Endothelial cell of umbilical vein (primary cell): ENCODE measurements around the gene PRKCQ.

Experiments
- CTCF ChIP-seq, 2 donors: IDR thresholded peaks; 1 replicate in 1 of 2; 2 replicates in 1 of 2; pipeline ENCODE4 v1.5.1; 2011; ENCODE audit warnings: low read length in 2 of 2, mild to moderate bottlenecking in 2 of 2, moderate library complexity in 2 of 2, control low read depth in 1 of 2, inconsistent platforms in 1 of 2, low read depth in 1 of 2; ENCODE audit not compliant: insufficient read depth in 1 of 2; ENCODE audit errors: extremely low read depth in 1 of 2
- EZH2 ChIP-seq: IDR thresholded peaks from 2 replicates; pipeline ENCODE4 v1.6.1; 2012; ENCODE audit warnings: borderline replicate concordance, low read depth, mild to moderate bottlenecking, moderate library complexity, low read length, inconsistent platforms; ENCODE audit not compliant: severe bottlenecking
- FOS ChIP-seq: IDR thresholded peaks from 2 replicates; pipeline ENCODE4 v1.6.1; 2011; ENCODE audit warnings: mild to moderate bottlenecking, low read length, moderate library complexity, borderline replicate concordance; ENCODE audit not compliant: insufficient read depth
- GATA2 ChIP-seq: IDR thresholded peaks from 2 replicates; pipeline ENCODE4 v1.7.0; 2011; ENCODE audit warnings: low read depth, mild to moderate bottlenecking, moderate library complexity, mixed read lengths, low read length; ENCODE audit not compliant: insufficient read length, insufficient read depth
- JUN ChIP-seq: IDR thresholded peaks from 2 replicates; pipeline ENCODE4 v1.6.1; 2011; ENCODE audit warnings: borderline replicate concordance, low read depth; ENCODE audit not compliant: insufficient read length, insufficient read depth
- MAX ChIP-seq: IDR thresholded peaks from 2 replicates; pipeline ENCODE4 v1.6.1; 2011; ENCODE audit not compliant: insufficient read depth, insufficient read length
- MYC ChIP-seq: IDR thresholded peaks from one replicate; pipeline ENCODE4 v1.6.1; 2011; ENCODE audit warnings: mild to moderate bottlenecking, low read depth, low read length
- POLR2A ChIP-seq: IDR thresholded peaks from 2 replicates; pipeline ENCODE4 v1.6.1; 2012; ENCODE audit warnings: low read depth, mild to moderate bottlenecking, control low read depth, low read length
- POLR2AphosphoS5 ChIP-seq: IDR thresholded peaks from 2 replicates; pipeline ENCODE4 v1.6.1; 2012; ENCODE audit warnings: low read depth, mild to moderate bottlenecking, control low read depth, low read length, moderate library complexity; ENCODE audit not compliant: insufficient read depth

- no peak for TF ChIP-seq CTCF (IDR thresholded peaks at IDR 0.05; ENCODE audit: extremely low read depth in 1 of 2, insufficient read depth in 1 of 2, low read depth in 1 of 2, low read length in 2 of 2)
- no peak for TF ChIP-seq POLR2A
- no peak for TF ChIP-seq MAX
- no peak for TF ChIP-seq EZH2
- TF ChIP-seq POLR2AphosphoS5, result no peak
- TF ChIP-seq GATA2, result no peak
- TF ChIP-seq MYC, result no peak
- TF ChIP-seq FOS, result no peak
- TF ChIP-seq JUN, result no peak
Measured at GRCh38 chr10:6589287-6590094, 9.4 kb upstream of the PRKCQ start.
